Neural cell (in vitro differentiated cells): ENCODE measurements around the gene TMEM52B.

Experiments used
- EZH2 ChIP-seq: fragments of 200-600, 300-800 bp; shearing (Covaris generic), sonication (generic); IDR thresholded peaks from 2 replicates; pipeline ENCODE4 v1.6.1; 2014; ENCODE audit warnings: antibody characterized with exemption, low read length, borderline replicate concordance, mild to moderate bottlenecking; ENCODE audit not compliant: insufficient read depth, poor library complexity, severe bottlenecking
- MXI1 ChIP-seq: fragments of 450-650 bp; conservative IDR thresholded peaks from 2 replicates; pipeline ENCODE4 v1.6.1; 2014; ENCODE audit warnings: antibody characterized with exemption, mild to moderate bottlenecking; ENCODE audit not compliant: poor library complexity, severe bottlenecking
- POLR2AphosphoS5 ChIP-seq: IDR thresholded peaks from 2 replicates; pipeline ENCODE4 v1.6.1; 2012
- RAD21 ChIP-seq: fragments of 450-650 bp; conservative IDR thresholded peaks from 2 replicates; pipeline ENCODE4 v1.6.1; 2014; ENCODE audit warnings: antibody characterized with exemption, mild to moderate bottlenecking, moderate library complexity
- SMC3 ChIP-seq: fragments of 450-650 bp; conservative IDR thresholded peaks from 2 replicates; pipeline ENCODE4 v1.6.1; 2014; ENCODE audit warnings: antibody characterized with exemption, mild to moderate bottlenecking, moderate library complexity; ENCODE audit not compliant: poor library complexity
- TAF1 ChIP-seq: IDR thresholded peaks from 2 replicates; pipeline ENCODE4 v1.6.1; 2012; ENCODE audit warnings: low read depth
- TF ChIP-seq, protein P1 (sequence below): fragments of 450-650 bp; IDR thresholded peaks from 2 replicates; pipeline ENCODE4 v1.5.1; 2014; ENCODE audit warnings: antibody characterized with exemption, mild to moderate bottlenecking, moderate library complexity; ENCODE audit not compliant: poor library complexity, severe bottlenecking
- TF ChIP-seq, protein P2 (sequence below): IDR thresholded peaks from 2 replicates; pipeline ENCODE4 v1.6.1; 2012; ENCODE audit warnings: borderline replicate concordance

DNA sequence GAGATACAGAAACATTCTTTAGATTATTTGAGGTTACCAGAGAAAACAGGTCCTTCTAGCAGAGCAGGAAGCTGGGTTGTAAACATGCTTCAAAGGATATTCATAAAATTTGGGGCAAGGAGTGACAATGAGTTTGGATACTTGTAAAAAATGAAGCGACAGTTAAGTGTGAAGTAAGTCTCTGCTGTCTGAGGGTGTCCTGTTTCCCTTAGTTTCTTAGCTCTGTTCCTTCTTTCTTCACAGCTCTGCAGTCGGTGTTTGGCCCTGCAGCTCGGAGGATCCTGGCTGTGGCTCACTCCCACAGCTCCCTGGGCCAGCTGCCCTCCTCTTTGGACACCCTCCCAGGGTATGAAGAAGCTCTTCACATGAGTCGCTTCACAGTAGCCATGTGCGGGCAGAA lies 10.8 kb downstream of the TMEM52B start:
- TF ChIP-seq, protein P1, sequence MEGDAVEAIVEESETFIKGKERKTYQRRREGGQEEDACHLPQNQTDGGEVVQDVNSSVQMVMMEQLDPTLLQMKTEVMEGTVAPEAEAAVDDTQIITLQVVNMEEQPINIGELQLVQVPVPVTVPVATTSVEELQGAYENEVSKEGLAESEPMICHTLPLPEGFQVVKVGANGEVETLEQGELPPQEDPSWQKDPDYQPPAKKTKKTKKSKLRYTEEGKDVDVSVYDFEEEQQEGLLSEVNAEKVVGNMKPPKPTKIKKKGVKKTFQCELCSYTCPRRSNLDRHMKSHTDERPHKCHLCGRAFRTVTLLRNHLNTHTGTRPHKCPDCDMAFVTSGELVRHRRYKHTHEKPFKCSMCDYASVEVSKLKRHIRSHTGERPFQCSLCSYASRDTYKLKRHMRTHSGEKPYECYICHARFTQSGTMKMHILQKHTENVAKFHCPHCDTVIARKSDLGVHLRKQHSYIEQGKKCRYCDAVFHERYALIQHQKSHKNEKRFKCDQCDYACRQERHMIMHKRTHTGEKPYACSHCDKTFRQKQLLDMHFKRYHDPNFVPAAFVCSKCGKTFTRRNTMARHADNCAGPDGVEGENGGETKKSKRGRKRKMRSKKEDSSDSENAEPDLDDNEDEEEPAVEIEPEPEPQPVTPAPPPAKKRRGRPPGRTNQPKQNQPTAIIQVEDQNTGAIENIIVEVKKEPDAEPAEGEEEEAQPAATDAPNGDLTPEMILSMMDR = no peak
- TF ChIP-seq POLR2AphosphoS5 (no peak), EZH2 (no peak), TAF1 (no peak), MXI1 (no peak), RAD21 (no peak), SMC3 (no peak)
- TF ChIP-seq, protein P2, sequence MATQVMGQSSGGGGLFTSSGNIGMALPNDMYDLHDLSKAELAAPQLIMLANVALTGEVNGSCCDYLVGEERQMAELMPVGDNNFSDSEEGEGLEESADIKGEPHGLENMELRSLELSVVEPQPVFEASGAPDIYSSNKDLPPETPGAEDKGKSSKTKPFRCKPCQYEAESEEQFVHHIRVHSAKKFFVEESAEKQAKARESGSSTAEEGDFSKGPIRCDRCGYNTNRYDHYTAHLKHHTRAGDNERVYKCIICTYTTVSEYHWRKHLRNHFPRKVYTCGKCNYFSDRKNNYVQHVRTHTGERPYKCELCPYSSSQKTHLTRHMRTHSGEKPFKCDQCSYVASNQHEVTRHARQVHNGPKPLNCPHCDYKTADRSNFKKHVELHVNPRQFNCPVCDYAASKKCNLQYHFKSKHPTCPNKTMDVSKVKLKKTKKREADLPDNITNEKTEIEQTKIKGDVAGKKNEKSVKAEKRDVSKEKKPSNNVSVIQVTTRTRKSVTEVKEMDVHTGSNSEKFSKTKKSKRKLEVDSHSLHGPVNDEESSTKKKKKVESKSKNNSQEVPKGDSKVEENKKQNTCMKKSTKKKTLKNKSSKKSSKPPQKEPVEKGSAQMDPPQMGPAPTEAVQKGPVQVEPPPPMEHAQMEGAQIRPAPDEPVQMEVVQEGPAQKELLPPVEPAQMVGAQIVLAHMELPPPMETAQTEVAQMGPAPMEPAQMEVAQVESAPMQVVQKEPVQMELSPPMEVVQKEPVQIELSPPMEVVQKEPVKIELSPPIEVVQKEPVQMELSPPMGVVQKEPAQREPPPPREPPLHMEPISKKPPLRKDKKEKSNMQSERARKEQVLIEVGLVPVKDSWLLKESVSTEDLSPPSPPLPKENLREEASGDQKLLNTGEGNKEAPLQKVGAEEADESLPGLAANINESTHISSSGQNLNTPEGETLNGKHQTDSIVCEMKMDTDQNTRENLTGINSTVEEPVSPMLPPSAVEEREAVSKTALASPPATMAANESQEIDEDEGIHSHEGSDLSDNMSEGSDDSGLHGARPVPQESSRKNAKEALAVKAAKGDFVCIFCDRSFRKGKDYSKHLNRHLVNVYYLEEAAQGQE = no peak
